GM19035 (cell line): Measurements from ENCODE around the gene TPPP3.
"Not testable (repeated sequence)": the region's sequence is repeated elsewhere in the genome, so short reads cannot be mapped to it uniquely, and the experiment has no call there.

Source experiments
- ATAC-seq: cut with Tn5 transposase; IDR thresholded peaks from one replicate; pipeline ENCODE4 v1.9.1; 2021; ENCODE audit not compliant: unreplicated experiment

Gene TPPP3

DNA sequence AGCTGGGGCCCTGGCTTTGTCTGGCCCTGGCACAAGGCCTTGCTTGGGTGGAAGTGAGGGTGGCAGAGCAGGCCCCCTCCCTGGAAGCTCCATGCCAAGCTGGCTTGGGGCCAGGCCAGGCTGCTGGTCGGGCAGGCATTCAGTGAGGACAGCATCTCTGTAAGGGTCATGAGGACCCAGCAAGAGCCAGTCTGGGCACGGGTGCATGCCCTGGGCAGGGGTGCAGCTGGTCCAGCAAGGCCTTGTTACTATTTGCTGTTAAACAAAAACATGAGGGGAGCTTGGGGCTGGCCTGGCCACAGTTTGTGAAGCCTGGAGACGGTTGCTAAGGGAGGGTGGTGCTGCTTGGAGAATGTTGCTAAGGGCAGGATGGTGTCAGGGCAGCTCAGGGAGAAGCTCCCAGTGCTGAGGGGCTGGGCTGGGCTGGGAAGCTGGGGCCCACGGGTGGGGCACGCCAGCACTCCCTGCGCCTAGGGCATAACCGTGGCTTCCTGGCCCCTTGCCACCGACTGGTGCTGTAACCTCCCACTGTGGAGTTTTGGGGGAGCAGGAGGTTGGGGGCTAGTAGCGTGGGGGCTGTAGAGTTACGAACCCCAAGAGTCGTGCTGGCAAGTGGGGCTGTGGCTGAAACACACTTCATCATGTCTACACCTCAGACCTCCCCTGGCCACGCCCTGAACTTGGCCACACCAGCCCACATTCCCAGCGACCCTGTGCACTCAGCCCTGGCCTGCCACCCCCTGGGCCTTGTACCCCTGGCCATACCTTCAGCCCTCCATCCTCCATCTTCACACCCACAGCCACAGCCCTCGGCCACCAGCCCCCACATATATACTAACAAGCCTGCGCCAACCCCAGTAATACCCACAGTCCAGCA lies 1.6 kb downstream of the TPPP3 start:
- no peak for ATAC-seq

DNA sequence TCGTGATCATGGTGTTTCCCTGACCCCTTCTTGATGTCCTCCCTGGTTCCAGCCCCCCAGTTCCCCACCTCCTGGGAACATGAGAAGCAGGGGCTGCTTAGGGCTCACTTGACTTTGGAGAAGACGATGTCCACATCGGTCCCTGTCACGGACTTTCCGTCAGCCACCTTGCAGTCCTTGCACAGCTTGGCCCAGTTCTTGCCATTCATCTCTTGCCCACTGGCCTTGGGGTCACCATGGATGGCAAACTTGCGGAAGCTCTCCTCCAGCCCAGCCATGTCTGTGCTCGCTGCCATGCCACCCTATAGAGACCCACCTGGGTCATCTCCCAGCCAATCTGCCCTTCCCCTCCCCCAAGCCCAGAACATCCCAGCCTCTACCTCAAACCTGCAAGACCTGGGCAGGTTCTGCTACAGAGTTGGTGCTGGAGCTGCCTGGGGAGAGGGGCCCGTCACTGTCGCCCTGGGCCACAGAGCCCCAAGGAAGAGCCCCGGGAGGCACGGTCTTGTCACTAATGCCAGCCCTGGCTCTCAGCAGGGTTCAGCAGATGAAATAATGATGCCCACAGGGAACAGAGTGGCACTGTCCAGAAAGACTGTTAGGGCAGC lies 2.4 kb downstream of the TPPP3 start:
- no peak for ATAC-seq

DNA sequence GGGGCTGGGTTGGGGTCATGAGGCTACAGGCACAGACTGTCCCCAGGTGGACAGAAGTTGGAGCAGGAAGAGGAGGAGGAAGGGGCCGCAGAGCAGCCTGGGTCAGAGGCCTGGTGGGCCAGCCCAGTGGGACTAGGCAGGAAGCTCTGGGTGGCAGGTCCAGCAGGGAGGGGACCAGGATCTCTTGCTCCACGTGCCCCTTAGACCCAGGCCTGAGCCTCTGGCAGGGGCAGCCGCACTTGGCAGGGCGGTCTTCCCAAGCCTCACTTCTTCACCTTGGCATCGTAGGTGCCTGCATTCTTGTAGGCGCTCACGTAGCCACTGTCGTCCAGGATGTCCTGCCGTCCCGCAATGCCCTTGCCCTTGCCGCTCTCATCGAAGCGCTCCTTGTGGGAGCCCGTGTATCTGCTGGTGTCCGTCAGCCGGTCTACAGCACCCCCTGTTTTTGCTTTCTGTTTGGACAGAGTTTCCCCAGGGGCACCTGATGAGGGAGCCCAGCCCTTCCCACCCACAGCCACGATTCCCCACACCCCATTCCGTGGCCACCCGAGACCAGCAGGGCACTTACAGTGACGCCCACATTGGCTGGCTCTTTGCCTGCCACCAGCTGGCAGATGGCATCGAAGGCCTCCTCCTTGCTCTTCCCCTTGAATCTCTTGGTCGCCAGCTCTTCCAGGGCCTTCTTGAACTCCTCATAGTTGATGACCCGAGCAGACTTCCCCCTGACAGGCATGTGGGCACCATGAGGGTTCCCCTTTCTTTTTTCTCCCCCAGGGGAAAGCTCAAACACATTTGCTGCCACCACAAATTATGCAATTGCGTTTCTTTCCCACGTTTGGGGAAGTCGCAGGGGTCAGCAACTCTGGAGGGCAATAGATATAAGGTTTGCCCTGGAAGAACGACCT lies 3.1 kb downstream of the TPPP3 start:
- ATAC-seq: no peak

DNA sequence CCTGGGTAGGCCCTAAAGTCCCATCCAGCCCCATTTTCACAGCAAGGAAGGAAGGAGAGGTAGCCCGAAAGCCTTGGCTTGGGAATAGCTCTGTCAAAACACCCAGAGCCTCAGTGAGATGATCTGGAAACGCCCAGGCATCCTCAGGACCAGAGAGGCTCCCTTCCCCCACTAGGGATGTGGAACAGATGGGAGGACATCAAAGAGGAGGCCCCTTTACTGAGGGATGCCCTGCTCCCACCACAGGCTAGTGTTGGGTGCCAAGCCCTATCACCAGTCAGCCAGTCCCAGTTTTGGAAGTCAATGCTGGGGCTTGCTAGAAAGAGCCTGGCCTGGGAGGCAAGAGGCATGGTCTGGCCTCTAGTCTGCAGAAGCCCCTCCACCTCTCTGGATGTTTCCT lies 4.7 kb downstream of the TPPP3 start:
- no peak for ATAC-seq

DNA sequence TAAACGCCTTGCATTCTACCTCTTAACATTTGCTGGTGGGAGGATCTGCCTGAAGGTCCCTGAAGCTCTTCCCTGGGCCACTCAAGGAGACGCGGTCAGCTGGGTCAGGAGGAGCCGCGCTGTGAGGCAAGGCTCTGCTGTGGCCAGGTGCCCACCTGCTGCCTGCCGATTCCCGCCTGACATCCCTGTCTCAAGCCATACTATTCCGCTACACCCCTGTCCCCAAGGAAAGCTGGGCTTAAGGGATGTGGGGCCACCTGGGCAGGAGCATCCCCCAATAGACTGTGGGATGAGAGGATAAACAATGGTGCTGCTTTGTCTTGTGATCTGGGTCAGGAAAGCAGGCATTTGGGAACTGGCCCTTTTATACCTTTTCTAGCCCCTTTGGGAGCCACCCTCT lies 5.1 kb downstream of the TPPP3 start:
- ATAC-seq: no peak

DNA sequence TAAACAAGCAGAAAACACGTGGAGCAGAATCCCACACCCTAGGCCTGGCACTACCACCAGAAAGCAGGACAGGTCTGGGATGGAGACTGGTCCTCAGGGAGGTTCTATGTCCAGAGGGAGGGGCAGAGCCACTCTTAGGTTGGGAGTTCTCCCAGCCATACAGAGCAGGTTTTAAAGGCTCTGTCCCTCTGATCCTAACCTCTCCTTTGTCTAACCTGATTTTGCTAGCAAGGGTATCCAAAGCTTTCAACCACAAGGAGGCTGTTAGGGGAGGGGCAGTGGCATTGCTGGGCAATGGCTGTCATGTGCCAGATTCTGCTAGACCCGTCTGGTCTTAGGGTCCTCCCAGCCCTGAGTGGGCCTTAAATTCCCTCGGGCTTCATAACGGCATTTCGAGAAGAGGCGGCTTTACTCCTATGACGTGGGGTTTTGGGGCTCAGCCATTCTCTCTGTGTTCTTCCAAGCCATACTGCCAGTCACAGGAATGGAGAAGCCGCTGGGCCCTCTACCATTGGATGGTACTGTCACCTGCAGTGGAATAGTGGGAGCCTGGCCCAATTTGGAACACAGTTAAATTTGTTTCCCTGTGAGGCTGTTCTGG lies 5.7 kb downstream of the TPPP3 start:
- ATAC-seq: no peak

DNA sequence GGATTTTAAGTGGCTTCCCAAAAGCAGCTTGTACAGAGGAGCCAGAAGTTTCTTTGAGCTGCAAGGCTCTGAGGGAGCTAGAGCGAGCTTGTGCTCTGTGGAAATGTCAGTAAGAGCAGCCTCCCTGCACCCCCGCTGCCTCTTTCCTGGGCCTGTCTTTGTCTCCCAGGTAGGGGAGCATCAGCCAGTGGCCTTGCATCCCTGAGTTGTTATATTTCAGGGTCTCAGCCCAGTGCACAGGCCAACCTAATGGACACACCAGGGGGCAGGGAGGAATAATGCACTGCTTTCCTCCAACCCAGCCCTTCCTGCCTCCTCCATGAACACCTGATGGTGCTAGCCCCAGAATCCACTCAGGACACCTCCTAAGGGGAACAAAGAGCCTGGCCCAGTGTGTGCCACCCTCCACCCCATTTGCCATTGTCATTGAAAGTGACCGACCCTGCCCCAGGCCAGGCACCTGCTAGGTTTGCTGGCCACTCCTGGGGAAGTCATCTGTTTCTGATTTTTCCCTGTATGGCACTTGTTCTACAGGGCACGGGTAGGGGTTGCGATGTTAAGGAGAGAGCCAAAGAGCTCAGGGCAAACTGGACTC lies 6.3 kb downstream of the TPPP3 start:
- no peak for ATAC-seq

DNA sequence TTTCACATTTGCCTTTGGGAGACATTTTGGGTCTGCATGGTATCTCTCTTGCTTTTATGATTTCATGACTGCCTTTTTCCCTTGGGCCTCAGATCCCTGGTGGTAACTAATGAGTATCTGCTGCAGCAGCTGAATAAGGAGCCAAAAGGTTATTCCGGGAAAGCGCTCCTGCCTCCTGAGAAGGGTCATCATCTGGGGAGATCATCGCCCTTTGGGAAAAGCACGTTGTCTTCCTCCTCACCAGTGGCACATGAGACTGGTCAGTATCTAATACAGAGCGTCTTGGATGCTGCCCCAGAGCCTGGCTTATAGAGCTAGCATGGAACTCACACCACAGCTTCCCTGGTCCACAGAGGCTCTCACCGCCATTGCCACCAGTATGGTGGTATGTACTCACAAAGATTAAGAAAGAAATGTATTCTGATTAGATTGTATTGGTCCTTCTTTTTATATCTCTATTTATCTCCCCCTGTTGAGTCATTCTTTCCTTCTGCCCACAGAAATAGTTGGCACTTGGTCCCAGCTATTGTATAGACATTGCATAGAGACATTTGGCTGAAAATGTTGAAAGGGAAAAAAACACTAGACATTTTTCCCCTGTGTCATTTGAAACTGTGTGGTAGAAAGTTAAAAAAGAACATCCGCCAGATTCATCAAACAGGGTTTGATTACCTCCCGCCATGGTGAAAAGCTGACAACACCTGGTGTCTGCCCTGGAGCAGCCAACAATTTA lies 8.4 kb downstream of the TPPP3 start:
- no peak for ATAC-seq

DNA sequence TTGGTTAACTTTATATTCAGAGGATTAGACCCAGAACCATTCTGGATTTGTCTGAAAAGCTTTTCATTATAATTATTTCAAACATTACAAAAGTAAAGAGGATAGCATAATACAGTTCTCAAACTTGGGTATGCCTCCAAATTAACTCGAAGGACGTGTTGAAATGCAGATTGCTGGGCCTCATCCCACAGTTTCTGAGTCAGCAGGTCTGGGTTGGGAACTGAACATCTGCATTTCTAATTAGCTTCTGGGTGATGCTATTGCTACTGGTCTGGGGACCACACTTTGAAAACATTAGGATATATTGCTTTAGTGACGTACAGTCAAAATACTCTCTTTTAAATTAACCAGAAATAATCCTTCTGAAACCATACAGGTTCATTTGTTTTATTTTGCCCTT lies 10.0 kb downstream of the TPPP3 start:
- ATAC-seq: no peak

DNA sequence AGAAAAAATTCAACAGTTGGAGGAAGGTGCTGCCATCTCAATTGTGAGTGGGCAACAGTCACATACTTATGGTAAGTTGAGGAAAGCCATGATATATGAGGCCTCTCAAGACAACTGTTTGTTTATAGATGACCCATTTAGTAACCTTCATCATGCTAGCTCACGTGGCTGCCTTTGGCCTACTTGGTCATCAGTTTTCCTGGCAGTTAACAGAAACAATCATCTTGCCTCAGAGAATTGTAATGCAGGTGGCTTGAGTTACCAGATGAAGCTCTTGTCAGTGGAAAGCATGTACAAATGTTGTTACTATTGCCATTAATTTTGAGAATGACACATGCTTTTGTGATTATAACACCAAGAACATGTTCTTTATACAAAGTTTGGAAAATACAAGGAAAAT lies 14.7 kb downstream of the TPPP3 start:
- no peak for ATAC-seq

DNA sequence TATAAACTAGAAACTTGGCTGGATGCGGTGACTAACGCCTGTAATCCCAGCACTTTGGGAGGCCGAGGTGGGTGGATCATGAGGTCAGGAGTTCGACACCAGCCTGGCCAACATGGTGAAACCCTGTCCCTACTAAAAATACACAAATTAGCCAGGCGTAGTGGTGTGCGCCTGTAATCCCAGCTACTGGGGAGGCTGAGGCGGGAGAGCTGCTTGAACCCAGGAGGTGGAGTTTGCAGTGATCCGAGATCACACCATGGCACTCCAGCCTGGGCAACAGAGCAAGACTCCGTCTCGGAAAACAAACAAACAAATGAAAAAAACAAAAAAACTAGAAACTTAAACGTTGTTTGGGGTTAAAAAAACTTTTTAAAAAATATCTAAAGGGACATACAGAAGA lies 17.3 kb downstream of the TPPP3 start:
- ATAC-seq: not testable (repeated sequence)

DNA sequence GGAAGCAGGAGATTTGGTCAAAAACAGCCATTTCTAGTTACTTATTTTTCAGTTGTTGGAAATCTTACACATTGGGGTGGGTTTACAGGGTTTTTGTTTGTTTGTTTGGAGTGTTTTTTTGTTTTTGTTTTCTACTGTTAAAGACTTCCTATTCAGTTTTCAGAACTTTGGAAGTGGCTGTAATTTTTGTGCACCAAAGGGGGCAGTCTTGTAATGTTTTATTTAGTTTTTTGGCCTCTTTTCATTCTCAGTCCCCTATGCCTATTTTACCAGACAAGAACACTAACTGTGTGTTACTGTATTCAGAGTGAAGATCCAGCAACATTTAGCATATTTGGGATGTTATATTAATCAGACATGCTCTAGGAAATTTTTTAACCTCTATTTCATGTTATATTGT lies 20.6 kb downstream of the TPPP3 start:
- ATAC-seq: no peak

DNA sequence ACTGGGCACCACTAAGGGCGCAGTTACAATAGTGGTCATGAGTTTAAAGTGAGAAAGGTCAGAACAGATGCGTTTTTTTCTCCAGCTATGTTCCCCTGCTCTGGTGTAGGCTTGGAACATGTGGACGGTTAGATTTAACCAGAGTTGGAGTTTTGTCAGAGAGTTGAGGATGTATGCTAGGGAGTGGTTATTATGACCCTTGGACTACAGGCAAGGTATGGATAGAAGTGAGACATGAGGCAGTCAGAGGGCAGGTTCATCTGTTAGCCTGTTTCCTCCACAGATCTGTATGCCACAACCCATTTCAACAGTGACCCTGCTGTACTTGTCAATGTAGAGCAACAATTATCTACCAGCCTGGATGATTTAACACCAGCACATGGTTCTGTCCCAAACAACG lies 22.6 kb downstream of the TPPP3 start:
- no peak for ATAC-seq

DNA sequence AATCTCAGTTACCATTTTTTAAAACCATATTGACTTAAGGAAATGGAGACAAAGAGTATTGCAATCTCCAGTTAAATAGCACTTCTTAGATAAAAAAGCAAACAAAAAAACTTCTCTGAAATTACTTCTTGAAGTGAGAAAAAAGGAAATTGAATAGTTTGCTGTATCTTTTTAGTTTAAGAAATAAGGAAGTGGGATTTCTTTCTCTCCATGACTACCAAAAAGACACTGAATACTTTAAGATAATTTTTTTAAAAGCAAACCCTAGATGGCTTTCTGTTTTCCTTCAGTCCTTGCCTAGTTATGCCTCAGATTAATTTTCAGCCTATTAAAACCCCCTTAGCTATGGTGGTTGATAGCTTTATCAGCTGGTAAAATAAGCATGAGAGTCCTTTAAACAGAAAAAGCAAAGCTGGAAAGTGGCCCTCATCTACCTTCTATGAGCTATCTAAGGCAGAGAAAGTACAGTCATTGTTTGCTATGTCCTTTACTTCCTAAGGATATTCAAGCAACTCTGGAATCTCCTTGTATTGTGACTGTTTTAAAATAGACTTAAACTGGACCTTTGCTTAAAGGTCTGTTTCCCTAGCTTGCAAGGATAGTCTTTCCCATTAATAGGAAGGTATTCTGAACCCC lies 28.6 kb downstream of the TPPP3 start:
- ATAC-seq: no peak

DNA sequence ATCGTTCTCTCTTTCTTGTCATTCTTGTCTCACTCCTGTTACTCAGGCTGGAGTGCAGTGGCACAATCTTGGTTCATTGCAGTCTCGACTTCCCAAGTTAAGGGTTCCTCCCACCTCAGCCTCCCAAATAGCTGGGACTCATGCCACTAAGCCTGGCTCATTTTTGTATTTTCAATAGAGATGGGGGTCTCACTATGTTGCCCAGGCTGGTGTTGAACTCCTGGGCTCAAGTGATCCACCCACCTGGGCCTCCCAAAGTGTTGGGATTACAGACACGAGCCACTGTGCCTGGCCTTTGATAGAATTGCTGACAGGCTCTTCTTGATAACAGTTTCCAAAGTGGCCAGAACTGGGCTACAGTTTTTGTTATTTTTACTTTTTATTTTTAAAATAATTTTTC lies 32.3 kb downstream of the TPPP3 start:
- ATAC-seq: no peak

DNA sequence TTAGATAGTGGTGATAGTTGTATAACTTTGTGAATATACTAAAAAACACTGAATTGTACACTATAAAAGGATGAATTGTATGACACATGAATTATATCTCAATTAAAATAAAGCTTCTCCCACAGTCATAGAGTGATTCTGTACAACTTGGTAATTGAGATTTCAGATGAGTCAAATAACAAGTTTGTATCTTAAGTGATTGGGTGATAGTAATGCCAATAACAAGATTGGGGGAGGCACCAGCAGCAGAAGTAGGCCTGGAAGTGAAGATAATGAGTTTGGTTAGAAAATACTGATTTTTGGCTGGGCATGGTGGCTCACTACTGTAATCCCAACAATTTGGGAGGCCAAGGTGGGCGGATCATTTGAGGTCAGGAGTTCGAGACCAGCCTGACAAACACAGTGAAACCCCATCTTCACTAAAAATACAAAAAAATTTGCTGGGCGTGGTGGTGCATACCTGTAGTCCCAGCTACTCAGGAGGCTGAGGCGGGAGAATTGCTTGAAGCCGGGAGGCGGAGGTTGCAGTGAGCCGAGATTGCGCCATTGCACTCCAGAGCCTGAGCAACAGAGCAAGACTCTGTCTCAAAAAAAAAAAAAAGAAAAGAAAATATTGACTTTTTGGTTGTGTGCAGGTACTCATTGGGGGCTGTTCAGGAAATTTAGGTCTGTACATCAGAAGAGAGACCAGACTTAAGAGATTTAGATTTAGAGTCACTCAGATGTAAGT lies 33.6 kb downstream of the TPPP3 start:
- ATAC-seq: not testable (repeated sequence)

DNA sequence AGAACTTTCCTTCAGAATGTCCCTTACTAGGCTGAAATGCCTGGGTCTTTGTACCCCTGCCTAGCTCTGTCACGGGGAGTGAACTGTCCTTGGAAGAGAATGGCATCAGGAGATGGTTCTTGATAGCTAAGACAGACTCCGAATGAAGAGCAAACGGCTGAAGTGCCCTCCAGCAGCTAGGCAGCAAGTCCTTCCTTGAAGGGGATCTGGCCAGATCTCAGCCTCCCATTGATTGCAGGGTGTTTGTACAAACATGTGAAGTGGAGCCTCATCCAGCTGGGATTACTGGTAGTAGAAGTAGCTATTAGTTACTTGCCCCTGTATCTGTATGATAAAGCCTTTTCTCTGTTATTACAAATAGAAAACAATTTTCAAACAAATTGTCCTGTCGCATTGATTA lies 35.7 kb downstream of the TPPP3 start:
- ATAC-seq: no peak

DNA sequence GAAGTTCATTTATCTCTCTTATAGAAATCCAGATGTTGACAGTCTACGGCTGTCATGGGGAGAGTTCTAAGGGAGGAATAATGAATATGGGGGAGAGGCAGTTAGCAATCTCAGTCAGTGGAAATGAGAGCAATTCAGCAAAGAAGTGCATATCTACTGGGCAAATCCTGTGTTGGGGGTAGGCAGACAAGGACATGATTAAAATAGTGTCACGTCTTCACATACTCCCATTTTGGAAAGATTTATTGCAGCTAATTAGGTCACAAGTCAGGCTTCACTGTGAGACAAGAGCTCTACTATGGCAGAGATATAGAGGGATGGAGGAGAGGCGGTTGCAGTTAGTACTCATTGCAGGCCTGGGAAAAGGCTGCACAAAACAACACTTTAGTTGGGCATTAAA lies 36.9 kb downstream of the TPPP3 start:
- ATAC-seq: no peak

DNA sequence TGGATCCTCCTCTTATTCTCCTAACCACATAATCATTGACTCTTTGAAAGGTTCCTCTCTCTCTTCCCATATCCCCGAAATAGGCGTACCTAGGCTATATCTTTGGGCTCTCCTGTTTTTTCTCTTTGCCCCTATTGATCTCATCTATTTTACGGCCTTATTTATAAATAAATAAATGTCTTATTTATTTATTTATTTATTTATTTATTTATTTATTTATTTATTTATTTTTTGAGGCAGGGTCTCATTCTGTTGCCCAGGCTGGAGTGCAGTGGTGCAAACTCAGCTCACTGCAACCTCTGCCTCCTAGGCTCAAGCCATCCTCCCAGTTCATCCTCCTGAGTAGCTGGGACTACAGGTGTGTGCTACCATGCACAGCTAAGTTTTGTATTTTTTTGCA lies 40.8 kb downstream of the TPPP3 start:
- not testable (repeated sequence) for ATAC-seq
